AG08396 (cell line): ENCODE data around the gene ELL.

Experiments used
- DNase-seq: peaks from one replicate; pipeline ENCODE4 v3.0.0; 2012; ENCODE audit warnings: low spot score, mixed read lengths

Gene ELL

GRCh38 chr19:18433735-18434398 lies 88.0 kb downstream of the ELL start:
- DNase-seq, result no peak

DNA sequence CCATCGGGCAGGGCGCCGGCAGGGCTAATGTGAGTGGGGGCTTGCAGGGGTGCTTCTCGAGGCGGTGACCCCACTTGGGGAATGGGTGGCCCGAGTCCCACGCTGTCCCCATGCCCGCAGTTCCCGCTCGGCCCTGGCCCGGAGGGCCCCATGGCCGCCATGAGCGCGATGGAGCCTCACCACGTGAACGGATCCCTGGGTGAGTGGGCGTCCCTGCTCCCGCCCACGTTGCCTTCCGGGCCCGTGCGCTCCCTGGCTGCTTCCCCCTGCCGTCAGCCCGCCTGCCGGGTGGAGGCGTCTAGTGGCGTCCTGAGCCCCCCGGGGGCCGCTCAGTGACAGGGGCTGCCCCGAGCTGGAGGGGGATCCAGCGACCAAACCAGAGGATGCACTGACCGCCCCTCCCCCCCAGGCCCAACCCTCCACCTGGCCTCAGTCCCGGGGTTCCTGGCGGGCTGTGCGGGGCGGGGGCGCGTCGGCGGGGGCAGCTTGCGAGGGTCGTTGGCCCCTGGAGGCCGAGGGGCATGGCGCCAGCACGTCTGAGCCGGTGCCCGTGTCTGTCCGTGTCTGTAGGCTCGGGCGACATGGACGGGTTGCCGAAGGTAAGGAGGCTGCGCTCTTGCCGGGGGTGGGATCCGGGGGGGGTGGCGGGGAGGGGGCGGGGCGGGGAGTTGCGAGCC lies 88.7 kb downstream of the ELL start:
- no peak for DNase-seq

DNA sequence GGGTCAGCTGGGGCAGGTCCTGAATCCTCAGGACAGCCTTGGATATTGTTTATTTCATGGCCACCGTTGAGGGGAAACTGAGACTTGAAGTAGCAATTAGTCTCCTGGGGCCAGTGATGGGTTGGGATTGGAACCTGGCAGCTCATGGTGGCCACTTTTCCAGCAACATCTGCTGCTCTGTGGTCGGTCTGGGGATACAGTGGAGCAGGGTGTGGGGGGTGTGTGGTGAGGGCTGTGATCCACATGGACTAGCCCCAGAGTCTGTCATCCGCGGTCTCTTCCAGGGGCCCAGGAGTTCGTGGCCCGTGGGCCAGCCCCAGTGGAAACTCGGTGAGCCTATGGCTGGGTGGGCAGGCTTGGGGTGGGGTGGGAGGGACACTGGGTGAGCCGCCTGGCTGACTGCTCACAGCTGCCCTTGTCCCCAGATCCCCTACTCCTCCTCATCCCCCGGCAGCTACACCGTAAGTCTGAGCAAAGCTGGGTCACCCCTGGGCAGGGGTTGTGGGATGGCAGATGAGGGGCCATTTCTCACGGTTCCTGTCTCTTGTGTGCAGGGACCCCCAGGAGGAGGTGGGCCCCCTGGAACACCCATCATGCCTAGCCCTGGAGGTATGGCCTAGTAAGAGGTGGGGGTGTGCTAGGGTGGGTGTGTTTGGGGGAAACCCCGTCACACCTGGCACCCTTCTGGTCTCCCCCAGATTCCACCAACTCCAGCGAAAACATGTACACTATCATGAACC lies 89.4 kb downstream of the ELL start:
- DNase-seq, result no peak

- no peak for DNase-seq
These were observed 90.3 kb downstream of the ELL start for GRCh38 chr19:18431351-18432197.

- DNase-seq, result no peak
These were observed 91.3 kb downstream of the ELL start for GRCh38 chr19:18430417-18431144.

DNA sequence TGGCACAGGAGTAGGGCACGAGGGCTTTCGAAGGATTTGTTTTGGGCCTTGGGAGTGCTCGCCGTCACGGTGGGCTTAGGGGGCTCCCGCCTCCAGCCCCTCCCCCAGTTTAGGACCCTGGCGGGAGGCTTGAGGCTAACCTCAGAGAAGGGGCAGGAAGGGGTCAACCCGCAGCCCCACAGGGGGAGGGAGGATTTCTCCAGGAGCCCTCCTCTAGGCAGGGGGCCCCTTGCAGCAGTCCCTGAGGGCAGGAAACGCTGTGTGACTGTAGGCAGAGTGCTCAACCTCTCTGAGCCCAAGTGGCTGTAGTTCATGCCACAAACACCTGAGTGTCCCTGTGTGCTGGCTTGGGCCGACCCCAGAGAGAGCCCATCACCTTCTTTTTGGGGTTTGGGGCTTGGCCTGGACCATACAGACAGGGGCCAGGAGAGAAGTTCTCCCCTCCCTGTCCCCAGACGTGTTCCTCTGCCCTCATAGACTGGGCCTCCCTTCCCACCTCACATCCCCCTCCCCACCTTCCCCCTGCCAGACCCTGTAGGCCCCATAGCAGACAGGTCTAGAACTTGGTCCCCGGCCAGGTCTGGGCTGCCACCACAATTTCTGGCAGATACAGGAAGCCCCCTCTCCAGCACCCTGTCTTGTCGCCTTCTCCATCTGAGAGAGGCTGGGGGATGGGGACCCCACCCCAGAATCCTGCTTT lies 92.0 kb downstream of the ELL start:
- no peak for DNase-seq

GRCh38 chr19:18428787-18429674 lies 92.8 kb downstream of the ELL start:
- DNase-seq, result peak; percentile 96

DNA sequence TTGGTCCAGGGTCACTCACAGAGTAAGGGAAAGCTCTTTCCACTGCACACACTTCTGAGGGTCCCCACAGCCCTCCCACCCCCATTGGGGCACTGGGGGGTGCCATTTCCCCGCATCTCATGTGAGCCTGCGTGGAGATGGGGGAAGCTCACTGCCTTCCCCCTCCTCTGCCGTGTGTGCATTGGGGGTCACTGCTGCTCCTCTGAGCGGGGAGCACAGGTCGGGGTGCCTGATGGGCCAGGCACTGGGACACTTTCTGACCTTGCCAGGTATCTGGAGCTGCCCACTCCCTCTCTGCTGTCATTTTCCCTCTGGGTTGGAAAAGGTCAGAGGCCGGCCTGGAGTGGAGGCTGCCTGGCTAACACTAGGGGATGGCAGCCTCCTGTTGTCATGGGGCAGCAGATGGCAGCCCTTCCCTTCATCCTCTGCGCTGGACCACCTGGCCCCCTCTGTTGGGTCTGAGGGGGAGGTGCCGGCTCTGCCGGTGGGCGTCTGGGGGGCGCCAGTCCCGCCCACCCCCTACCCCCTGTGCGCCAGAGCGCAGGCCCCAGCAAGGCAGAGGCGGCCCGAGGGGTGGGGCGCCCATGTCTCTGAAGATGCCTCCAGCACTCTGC lies 93.6 kb downstream of the ELL start:
- no peak for DNase-seq

DNA sequence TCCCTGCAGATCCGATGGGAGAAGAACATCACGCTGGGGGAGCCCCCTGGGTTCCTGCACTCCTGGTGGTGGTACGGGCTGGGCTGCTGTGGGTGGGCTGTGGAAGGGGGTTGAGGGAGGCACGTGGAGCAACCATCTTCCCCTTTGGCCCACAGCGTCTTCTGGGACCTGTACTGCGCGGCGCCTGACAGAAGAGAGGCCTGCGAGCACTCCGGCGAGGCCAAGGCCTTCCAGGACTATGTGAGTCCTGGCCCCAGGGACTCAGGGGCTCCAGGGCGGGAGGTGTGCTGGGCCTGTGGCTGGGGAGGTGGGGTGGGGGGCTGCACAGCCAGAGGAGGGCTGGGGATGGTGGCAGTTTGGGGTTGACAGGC lies 94.1 kb downstream of the ELL start:
- DNase-seq, result no peak

GRCh38 chr19:18427080-18427742 lies 94.7 kb downstream of the ELL start:
- DNase-seq, result no peak

- no peak for DNase-seq
These were observed 95.5 kb downstream of the ELL start for GRCh38 chr19:18426416-18426767.

DNA sequence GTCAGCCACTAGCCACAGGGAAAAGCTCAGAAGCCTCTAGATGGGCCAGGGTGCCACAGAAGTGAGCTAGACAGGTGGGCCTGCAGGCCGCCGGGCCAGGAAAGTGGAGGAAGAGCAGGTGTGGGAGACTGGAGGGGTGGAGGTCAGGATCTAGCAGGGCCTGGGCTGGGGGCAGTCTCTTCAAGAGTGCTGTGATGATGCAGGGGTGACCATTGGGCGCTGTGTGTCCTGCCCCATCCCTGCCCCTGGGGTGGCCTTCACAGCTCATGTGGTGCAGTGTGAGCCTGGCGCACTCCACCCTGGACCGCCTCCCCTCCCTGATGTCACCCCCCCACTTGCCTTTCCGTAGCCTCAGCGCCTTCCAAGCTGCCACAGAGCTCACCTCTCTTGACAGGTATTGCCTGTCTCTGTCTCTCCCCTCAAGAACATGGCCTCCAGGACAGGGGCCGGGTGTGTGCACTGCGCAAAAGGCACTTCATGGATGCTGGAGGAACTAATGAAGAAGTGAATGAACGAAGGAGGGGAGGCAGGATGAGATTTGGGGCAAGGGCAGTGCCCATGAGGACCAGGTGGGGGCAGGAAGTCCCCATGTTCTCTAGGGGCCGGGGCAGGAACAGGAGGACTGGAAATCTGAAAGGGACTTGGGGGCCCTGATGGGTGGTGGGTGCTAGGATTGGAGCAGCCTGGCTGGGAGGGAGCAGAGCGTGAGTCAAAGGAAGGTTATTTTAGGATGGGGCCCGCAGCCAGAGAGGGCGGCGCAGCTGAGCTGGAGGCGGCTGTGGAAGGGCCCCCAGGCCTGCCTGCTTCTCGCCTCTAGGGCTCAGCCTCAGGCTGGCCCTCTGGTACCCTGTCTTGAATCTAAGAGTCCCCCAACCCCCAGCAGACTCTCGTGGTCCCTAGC lies 96.1 kb downstream of the ELL start:
- DNase-seq, result peak; percentile 90

DNA sequence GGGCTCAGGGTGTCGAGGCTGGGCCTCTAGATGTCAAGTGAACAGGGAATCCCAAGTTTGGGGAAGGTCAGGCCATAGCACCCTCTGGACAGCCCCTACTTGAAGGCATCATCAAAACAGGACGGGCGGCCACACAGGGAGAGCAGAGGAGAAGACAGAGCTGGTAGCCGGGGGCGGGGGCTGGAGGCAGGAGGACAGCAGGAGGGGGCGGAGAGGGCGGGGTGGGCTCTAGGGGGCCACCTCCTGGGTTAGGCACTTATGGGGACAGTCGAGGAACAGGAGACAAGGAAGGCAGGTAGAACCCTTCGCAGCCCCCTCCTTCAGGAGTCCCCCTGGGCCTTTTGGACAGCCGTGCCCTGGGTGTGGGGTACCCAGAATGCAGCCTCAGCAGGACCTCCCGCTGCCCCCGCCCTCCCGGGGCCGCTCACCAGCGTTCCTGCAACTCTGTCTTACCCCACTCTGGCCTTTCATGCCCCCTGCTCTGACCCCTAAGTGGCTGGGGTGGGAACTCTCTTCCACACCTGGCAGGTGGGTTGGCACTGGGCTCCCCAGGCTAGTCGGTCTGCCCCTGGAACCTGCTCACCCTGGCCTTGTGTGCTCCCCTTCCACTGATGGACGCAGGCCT lies 96.9 kb downstream of the ELL start:
- DNase-seq, result no peak

DNA sequence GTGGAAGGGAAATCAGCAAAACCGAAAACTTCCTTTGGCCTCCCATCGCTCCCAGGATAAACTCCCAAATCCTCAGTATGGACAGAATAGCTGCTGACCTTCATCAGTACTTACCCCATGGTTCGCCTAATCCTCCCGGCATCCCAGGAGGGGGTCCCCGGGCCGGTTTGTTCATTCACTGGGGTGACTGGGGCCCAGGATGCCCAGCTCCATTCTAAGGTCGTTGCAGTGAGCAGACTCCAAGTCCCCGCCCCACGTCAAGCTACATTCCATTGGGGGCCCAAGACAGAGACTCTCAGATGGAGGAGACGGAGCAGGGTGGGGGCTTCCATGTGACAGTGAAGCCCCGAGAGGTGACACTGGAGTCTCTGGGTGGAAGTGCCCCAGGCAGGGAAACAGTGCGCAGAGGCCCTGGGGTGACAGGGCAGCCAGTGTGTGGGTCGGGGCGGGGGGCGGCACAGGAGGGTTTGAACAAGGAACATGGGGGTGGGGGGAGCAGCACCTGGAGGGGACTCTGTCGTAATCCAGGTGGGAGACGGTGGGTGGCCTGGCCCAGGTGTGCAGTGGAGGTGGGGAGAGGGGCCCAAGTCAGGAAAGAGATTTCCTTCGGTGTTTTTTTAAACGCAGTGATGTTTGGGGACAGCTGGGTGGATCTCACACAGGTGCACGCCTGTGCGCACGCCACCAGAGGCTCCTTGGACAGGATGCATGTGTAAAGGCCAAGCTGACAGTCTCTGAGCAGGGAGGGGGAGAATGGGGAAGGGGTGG lies 97.6 kb downstream of the ELL start:
- no peak for DNase-seq

- DNase-seq, result no peak
These were observed 98.4 kb downstream of the ELL start for GRCh38 chr19:18423258-18424020.
